SK-N-MC (cell line): Measurements from ENCODE around the gene TGFB1I1.

Experiments
- EZH2 ChIP-seq: fragments of 200-600 bp; sonication (generic); IDR thresholded peaks from one replicate; pipeline ENCODE4 v1.6.1; 2017; ENCODE audit warnings: antibody characterized with exemption
- FOXP2 ChIP-seq: optimal IDR thresholded peaks from 2 replicates; pipeline ENCODE3; 2011; ENCODE audit warnings: mild to moderate bottlenecking, moderate library complexity; ENCODE audit not compliant: insufficient read depth; ENCODE audit errors: extremely low read length, control extremely low read depth
- POLR2AphosphoS5 ChIP-seq: IDR thresholded peaks from 2 replicates; pipeline ENCODE4 v1.6.1; 2012; ENCODE audit warnings: mild to moderate bottlenecking, low read depth, low read length, borderline replicate concordance

- TF ChIP-seq EZH2 = no peak
- no peak for TF ChIP-seq POLR2AphosphoS5
- TF ChIP-seq FOXP2 = no peak
Measured at GRCh38 chr16:31478956-31479355, 7.0 kb downstream of the TGFB1I1 start.
